Mesenchymal stem cell (in vitro differentiated cells and primary cell): ENCODE data around the gene CDK4.
"Not testable (repeated sequence)": the region's sequence is repeated elsewhere in the genome, so short reads cannot be mapped to it uniquely, and the experiment has no call there.

ENCODE experiments used
- DNase-seq: peaks from one replicate; pipeline ENCODE4 v3.0.0-alpha.2; 2013
- H2AFZ ChIP-seq: one replicate; pipeline ENCODE4 v1.6.1; 2013; ENCODE audit warnings: low read depth, mild to moderate bottlenecking, control low read depth, inconsistent platforms, low read length, moderate library complexity
- H2AK5ac ChIP-seq: 2 replicates; pipeline ENCODE4 v1.6.1; 2013; ENCODE audit warnings: low read length, moderate library complexity, mild to moderate bottlenecking, inconsistent platforms; ENCODE audit not compliant: severe bottlenecking
- H2BK120ac ChIP-seq: one replicate; pipeline ENCODE4 v1.6.1; 2013; ENCODE audit warnings: low read depth, mild to moderate bottlenecking, inconsistent platforms, low read length, moderate library complexity
- H2BK12ac ChIP-seq, 2 experiments: one replicate each; pipeline ENCODE4 v1.6.1; 2013; ENCODE audit warnings: inconsistent platforms in 2 of 2, low read length in 2 of 2, mild to moderate bottlenecking in 2 of 2, moderate library complexity in 2 of 2, control low read depth in 1 of 2
- H2BK15ac ChIP-seq: one replicate; pipeline ENCODE4 v1.6.1; 2013; ENCODE audit warnings: mild to moderate bottlenecking, low read depth, inconsistent platforms; ENCODE audit not compliant: poor library complexity, severe bottlenecking
- H2BK5ac ChIP-seq: 2 replicates; pipeline ENCODE4 v1.6.1; 2013; ENCODE audit warnings: low read depth, mild to moderate bottlenecking, low read length, control low read depth, inconsistent platforms; ENCODE audit not compliant: poor library complexity, severe bottlenecking
- H3K14ac ChIP-seq, 2 experiments: one replicate each; pipeline ENCODE4 v1.6.1; 2013; ENCODE audit warnings: inconsistent platforms in 2 of 2, low read length in 2 of 2, control low read depth in 1 of 2, mild to moderate bottlenecking in 1 of 2, moderate library complexity in 1 of 2
- H3K18ac ChIP-seq, 2 experiments: one replicate each; pipeline ENCODE4 v1.6.1; 2013; ENCODE audit warnings: inconsistent platforms in 2 of 2, low read length in 2 of 2, control low read depth in 1 of 2, low read depth in 1 of 2, mild to moderate bottlenecking in 1 of 2
- H3K23ac ChIP-seq, 2 experiments: one replicate each; pipeline ENCODE4 v1.6.1; 2013; ENCODE audit warnings: inconsistent platforms in 2 of 2, low read length in 2 of 2, mild to moderate bottlenecking in 2 of 2, moderate library complexity in 2 of 2, control low read depth in 1 of 2
- H3K27ac ChIP-seq: 2 replicates; pipeline ENCODE4 v1.5.1; 2013; ENCODE audit warnings: mild to moderate bottlenecking, moderate library complexity, low read length, control low read depth, inconsistent platforms; ENCODE audit not compliant: poor library complexity, severe bottlenecking
- H3K27me3 ChIP-seq, 2 experiments: 2 replicates each; pipeline versions ENCODE4 v1.6.1 to v1.7.0; 2013; ENCODE audit warnings: low read length in 2 of 2, mild to moderate bottlenecking in 2 of 2, moderate library complexity in 2 of 2, control low read depth in 1 of 2, inconsistent platforms in 1 of 2; ENCODE audit not compliant: control insufficient read depth in 1 of 2, insufficient read depth in 1 of 2
- H3K36me3 ChIP-seq, 2 experiments: 2 replicates each; pipeline versions ENCODE4 v1.6.1 to v1.7.0; 2013; ENCODE audit warnings: low read length in 2 of 2, control low read depth in 1 of 2, inconsistent platforms in 1 of 2, low read depth in 1 of 2, mild to moderate bottlenecking in 1 of 2; ENCODE audit not compliant: insufficient read depth in 2 of 2, control insufficient read depth in 1 of 2
- H3K4ac ChIP-seq, 2 experiments: one replicate each; pipeline ENCODE4 v1.6.1; 2013; ENCODE audit warnings: inconsistent platforms in 2 of 2, low read length in 2 of 2, mild to moderate bottlenecking in 2 of 2, moderate library complexity in 2 of 2, control low read depth in 1 of 2, low read depth in 1 of 2
- H3K4me1 ChIP-seq: 2 replicates; pipeline ENCODE4 v1.6.1; 2013; ENCODE audit warnings: low read depth, low read length, control low read depth; ENCODE audit not compliant: control insufficient read depth, insufficient read depth
- H3K4me2 ChIP-seq: 2 replicates; pipeline ENCODE4 v1.6.1; 2013; ENCODE audit warnings: low read length, mild to moderate bottlenecking, inconsistent platforms; ENCODE audit not compliant: poor library complexity, severe bottlenecking
- H3K4me3 ChIP-seq, 2 experiments: 2 replicates each; pipeline versions ENCODE4 v1.5.1 to v1.7.0; 2013; ENCODE audit warnings: low read length in 2 of 2, mild to moderate bottlenecking in 2 of 2, control low read depth in 1 of 2, low read depth in 1 of 2; ENCODE audit not compliant: insufficient read depth in 1 of 2
- H3K79me1 ChIP-seq: replicated peaks from 2 replicates; pipeline ENCODE4 v1.6.1; 2013; ENCODE audit warnings: mild to moderate bottlenecking, control low read depth, low read length, inconsistent platforms; ENCODE audit not compliant: poor library complexity, severe bottlenecking
- H3K9ac ChIP-seq: 2 replicates; pipeline ENCODE4 v1.7.0; 2013; ENCODE audit warnings: mild to moderate bottlenecking, low read length, moderate library complexity
- H3K9me3 ChIP-seq: 2 replicates; pipeline ENCODE4 v1.7.0; 2013; ENCODE audit warnings: mild to moderate bottlenecking, low read length; ENCODE audit not compliant: control insufficient read depth
- H4K8ac ChIP-seq: one replicate; pipeline ENCODE4 v1.6.1; 2013; ENCODE audit warnings: inconsistent platforms, mild to moderate bottlenecking, low read length, moderate library complexity
- H4K91ac ChIP-seq: one replicate; pipeline ENCODE4 v1.6.1; 2013; ENCODE audit warnings: mild to moderate bottlenecking, low read length, inconsistent platforms
- WGBS: methylation state at CpG from one replicate; pipeline ENCODE4 v1.1.7; 2013; ENCODE audit warnings: mixed read lengths; 5-methylcytosine and 5-hydroxymethylcytosine counted together

CDK4 gene

GRCh38 chr12:57717131-57717530 lies 35.0 kb downstream of the CDK4 start:
- H3K27me3 ChIP-seq, result no peaks in the 10 kb centered on the region
- no peak overlapping the region for H3K18ac ChIP-seq
- H3K4ac ChIP-seq, result no peak overlapping the region
- H2BK120ac ChIP-seq, result no peak overlapping the region
- no peak overlapping the region for H3K4me2 ChIP-seq
- H3K14ac ChIP-seq, result no peak overlapping the region
- peaks cover 6% of the 10 kb centered on the region for H3K79me1 ChIP-seq
- 96% methylated on average over 5 of the region's 5 CpGs for WGBS
- no peak overlapping the region for H2BK5ac ChIP-seq
- H2BK12ac ChIP-seq, result no peak overlapping the region
- no peak overlapping the region for H3K23ac ChIP-seq
- H2AK5ac ChIP-seq, result no peak overlapping the region
- H3K4me1 ChIP-seq, result no peaks in the 10 kb centered on the region
- H3K36me3 ChIP-seq, result peaks cover 67 to 74% of the 10 kb centered on the region in 2 experiments
- H4K91ac ChIP-seq, result no peak overlapping the region
- no peak overlapping the region for H3K4me3 ChIP-seq
- H2BK15ac ChIP-seq, result no peak overlapping the region
- no peak overlapping the region for H4K8ac ChIP-seq
- H3K9me3 ChIP-seq, result peaks cover 2% of the 10 kb centered on the region
- H3K9ac ChIP-seq, result no peak overlapping the region
- DNase-seq, result no peak
- H2AFZ ChIP-seq, result no peak overlapping the region
- H3K27ac ChIP-seq, result no peak overlapping the region

GRCh38 chr12:57716305-57716704 lies 35.8 kb downstream of the CDK4 start:
- Histone ChIP-seq H3K4me3 (no peak overlapping the region), H3K9ac (no peak overlapping the region), H4K8ac (no peak overlapping the region), H2AFZ (no peak overlapping the region), H3K27ac (no peak overlapping the region), H2BK15ac (no peak overlapping the region), H2BK5ac (no peak overlapping the region), H3K27me3 (no peaks in the 10 kb centered on the region), H3K23ac (no peak overlapping the region), H3K4me2 (no peak overlapping the region), H4K91ac (no peak overlapping the region), H3K14ac (no peak overlapping the region), H3K18ac (no peak overlapping the region), H2AK5ac (no peak overlapping the region), H2BK12ac (no peak overlapping the region), H3K4me1 (no peaks in the 10 kb centered on the region), H3K4ac (no peak overlapping the region), H3K36me3 (peaks cover 59 to 75% of the 10 kb centered on the region in 2 experiments), H3K79me1 (peaks cover 6% of the 10 kb centered on the region), H3K9me3 (peaks cover 9% of the 10 kb centered on the region), H2BK120ac (no peak overlapping the region)
- no peak for DNase-seq
- WGBS, result 92% methylated on average over 4 of the region's 4 CpGs

GRCh38 chr12:57715786-57716185 lies 36.3 kb downstream of the CDK4 start:
- H3K9me3 ChIP-seq, result peaks cover 9% of the 10 kb centered on the region
- no peak overlapping the region for H3K14ac ChIP-seq
- no peak overlapping the region for H2BK120ac ChIP-seq
- 96% methylated on average over 10 of the region's 12 CpGs for WGBS
- H3K4me2 ChIP-seq, result no peak overlapping the region
- H3K79me1 ChIP-seq, result peaks cover 6% of the 10 kb centered on the region
- no peak overlapping the region for H4K8ac ChIP-seq
- H3K36me3 ChIP-seq, result peaks cover 54 to 70% of the 10 kb centered on the region in 2 experiments
- H3K27ac ChIP-seq, result no peak overlapping the region
- H3K23ac ChIP-seq, result no peak overlapping the region
- no peak for DNase-seq
- no peak overlapping the region for H3K4me3 ChIP-seq
- no peak overlapping the region for H2BK15ac ChIP-seq
- H3K9ac ChIP-seq, result no peak overlapping the region
- no peak overlapping the region for H2AFZ ChIP-seq
- H3K27me3 ChIP-seq, result no peaks in the 10 kb centered on the region
- H4K91ac ChIP-seq, result no peak overlapping the region
- H2BK12ac ChIP-seq, result no peak overlapping the region
- H3K4me1 ChIP-seq, result no peaks in the 10 kb centered on the region
- H2BK5ac ChIP-seq, result no peak overlapping the region
- H2AK5ac ChIP-seq, result no peak overlapping the region
- no peak overlapping the region for H3K18ac ChIP-seq
- no peak overlapping the region for H3K4ac ChIP-seq

- H3K27ac ChIP-seq, DNase-seq, H3K79me1 ChIP-seq, H3K4me3 ChIP-seq, H2BK12ac ChIP-seq, H4K8ac ChIP-seq, H3K9ac ChIP-seq, H3K14ac ChIP-seq, H3K18ac ChIP-seq, H2AK5ac ChIP-seq, H3K23ac ChIP-seq, H3K4me1 ChIP-seq, H2BK120ac ChIP-seq, H2BK5ac ChIP-seq, H4K91ac ChIP-seq, H2BK15ac ChIP-seq, H3K27me3 ChIP-seq, H3K4ac ChIP-seq, H3K9me3 ChIP-seq, H3K4me2 ChIP-seq, H2AFZ ChIP-seq: not testable (repeated sequence)
- 97% methylated on average over 6 of the region's 6 CpGs for WGBS
- peaks cover 48 to 64% of the 10 kb centered on the region in 2 experiments for H3K36me3 ChIP-seq
Observed at GRCh38 chr12:57715036-57715748, 36.9 kb downstream of the CDK4 start.
